Measurements from ENCODE around the gene ANAPC2. TPM values are rescaled to one million over a fixed set of nuclear protein-coding genes. Genes with fewer than 3 reads are reported as not detected.

ANAPC2 gene
- total and polyA plus RNA-seq, 10 donors: 27.8 to 93.0 (median 55.3) TPM

GRCh38 chr9:137235424-137236237, 47.3 kb upstream of the ANAPC2 start:
- 64 to 76% (median 71%) methylated on average over 17 to 35 of the region's 35 CpGs for WGBS, 5 donors
- intact Hi-C loops (cut with DNase I; ENCODE audit: low total_unique reads): no loop called here
- Histone ChIP-seq H3K9me3 (no peaks in the 10 kb centered on the region), H3K27ac (no peak overlapping the region), H3K4me1 (peaks cover 18 to 67% (median 56%) of the 10 kb centered on the region in 6 donors), H3K4me3 (peak overlapping the region in 1 of 8 donors; percentile 55), H3K36me3 (no peaks in the 10 kb centered on the region), H3K27me3 (replicated peaks in 1 of 7) (peaks cover 0 to 54% (median 23%) of the 10 kb centered on the region in 7 donors)
- DNase-seq: no peak
- peak in 1 of 3 donors; percentile 20 for TF ChIP-seq POLR2AphosphoS5 (IDR thresholded peaks at IDR 0.05)
- TF ChIP-seq, protein P1, sequence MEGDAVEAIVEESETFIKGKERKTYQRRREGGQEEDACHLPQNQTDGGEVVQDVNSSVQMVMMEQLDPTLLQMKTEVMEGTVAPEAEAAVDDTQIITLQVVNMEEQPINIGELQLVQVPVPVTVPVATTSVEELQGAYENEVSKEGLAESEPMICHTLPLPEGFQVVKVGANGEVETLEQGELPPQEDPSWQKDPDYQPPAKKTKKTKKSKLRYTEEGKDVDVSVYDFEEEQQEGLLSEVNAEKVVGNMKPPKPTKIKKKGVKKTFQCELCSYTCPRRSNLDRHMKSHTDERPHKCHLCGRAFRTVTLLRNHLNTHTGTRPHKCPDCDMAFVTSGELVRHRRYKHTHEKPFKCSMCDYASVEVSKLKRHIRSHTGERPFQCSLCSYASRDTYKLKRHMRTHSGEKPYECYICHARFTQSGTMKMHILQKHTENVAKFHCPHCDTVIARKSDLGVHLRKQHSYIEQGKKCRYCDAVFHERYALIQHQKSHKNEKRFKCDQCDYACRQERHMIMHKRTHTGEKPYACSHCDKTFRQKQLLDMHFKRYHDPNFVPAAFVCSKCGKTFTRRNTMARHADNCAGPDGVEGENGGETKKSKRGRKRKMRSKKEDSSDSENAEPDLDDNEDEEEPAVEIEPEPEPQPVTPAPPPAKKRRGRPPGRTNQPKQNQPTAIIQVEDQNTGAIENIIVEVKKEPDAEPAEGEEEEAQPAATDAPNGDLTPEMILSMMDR (IDR thresholded peaks at IDR 0.05 in 8 of 11, conservative IDR thresholded peaks at IDR 0.05 in 3 of 11): no peak

DNA sequence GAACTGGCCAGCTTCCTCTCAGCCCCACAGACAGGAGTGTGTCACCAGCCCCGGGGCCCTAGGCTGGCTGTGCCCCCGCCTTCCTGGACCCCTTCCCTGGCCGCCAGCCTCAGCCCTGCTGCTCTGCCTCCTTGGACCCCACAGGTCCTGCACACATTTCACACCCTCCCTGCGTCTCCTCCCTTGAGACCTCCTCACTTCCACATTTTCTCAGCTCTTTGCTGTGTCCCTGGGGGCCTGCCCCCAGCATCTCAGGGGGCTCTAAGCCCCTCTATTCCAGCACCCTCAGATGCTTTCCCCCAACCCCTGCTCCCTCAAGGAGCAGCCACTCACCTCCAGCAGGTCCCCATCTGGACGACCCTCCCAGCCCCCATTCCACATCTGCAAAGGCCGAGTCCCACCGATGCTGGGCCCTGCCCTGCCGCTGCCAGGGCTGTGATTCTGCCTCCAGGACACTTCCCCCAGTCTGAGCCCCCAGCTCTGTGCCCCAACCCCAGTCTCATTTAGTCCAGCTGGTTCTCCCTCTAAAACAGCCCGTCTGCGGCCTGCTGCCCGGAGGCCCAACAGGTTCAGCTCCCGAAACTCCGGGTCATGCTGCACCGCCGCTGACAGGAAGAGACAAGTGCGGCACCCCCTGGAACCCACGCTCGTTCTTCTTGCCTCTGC, 46.5 kb upstream of the ANAPC2 start:
- intact Hi-C loops (cut with DNase I; ENCODE audit: low total_unique reads): no loop called here
- Histone ChIP-seq H3K9me3 (no peaks in the 10 kb centered on the region), H3K27ac (no peak overlapping the region), H3K27me3 (replicated peaks in 1 of 7) (peaks cover 0 to 61% (median 25%) of the 10 kb centered on the region in 7 donors), H3K4me3 (no peak overlapping the region), H3K36me3 (no peaks in the 10 kb centered on the region), H3K4me1 (peaks cover 15 to 60% (median 51%) of the 10 kb centered on the region in 6 donors)
- DNase-seq: no peak
- TF ChIP-seq POLR2AphosphoS5 (IDR thresholded peaks at IDR 0.05) (no peak), POLR2A (IDR thresholded peaks at IDR 0.05) (no peak)
- TF ChIP-seq, protein P1 (IDR thresholded peaks at IDR 0.05 in 8 of 11, conservative IDR thresholded peaks at IDR 0.05 in 3 of 11): no peak
- WGBS, 5 donors: 65 to 76% (median 68%) methylated on average over 16 to 18 of the region's 18 CpGs

GRCh38 chr9:137234055-137234697, 45.8 kb upstream of the ANAPC2 start:
- H3K4me3 ChIP-seq: no peak overlapping the region
- intact Hi-C loops (cut with DNase I; ENCODE audit: low total_unique reads): no loop called here
- H3K9me3 ChIP-seq: no peaks in the 10 kb centered on the region
- peaks cover 0 to 68% (median 32%) of the 10 kb centered on the region in 7 donors for H3K27me3 ChIP-seq (replicated peaks in 1 of 7)
- DNase-seq: no peak
- WGBS, 5 donors: 60 to 77% (median 70%) methylated on average over 17 to 40 of the region's 40 CpGs
- TF ChIP-seq POLR2A (IDR thresholded peaks at IDR 0.05) (no peak), POLR2AphosphoS5 (IDR thresholded peaks at IDR 0.05) (peak in 1 of 3 donors; percentile 35)
- H3K27ac ChIP-seq: no peak overlapping the region
- no peaks in the 10 kb centered on the region for H3K36me3 ChIP-seq
- peaks cover 11 to 53% (median 44%) of the 10 kb centered on the region in 6 donors for H3K4me1 ChIP-seq

GRCh38 chr9:137233143-137233980, 45.0 kb upstream of the ANAPC2 start:
- DNase-seq: no peak
- peaks cover 0 to 76% (median 41%) of the 10 kb centered on the region in 7 donors for H3K27me3 ChIP-seq (replicated peaks in 1 of 7)
- intact Hi-C loops (cut with DNase I; ENCODE audit: low total_unique reads): no loop called here
- peaks cover 11 to 44% (median 36%) of the 10 kb centered on the region in 6 donors for H3K4me1 ChIP-seq
- no peak overlapping the region for H3K27ac ChIP-seq
- TF ChIP-seq POLR2A (IDR thresholded peaks at IDR 0.05) (no peak), POLR2AphosphoS5 (IDR thresholded peaks at IDR 0.05) (no peak)
- TF ChIP-seq, protein P1 (IDR thresholded peaks at IDR 0.05 in 8 of 11, conservative IDR thresholded peaks at IDR 0.05 in 3 of 11): no peak
- H3K36me3 ChIP-seq: no peaks in the 10 kb centered on the region
- H3K9me3 ChIP-seq: no peaks in the 10 kb centered on the region
- 83 to 89% (median 84%) methylated on average over 23 to 40 of the region's 40 CpGs for WGBS, 5 donors
- no peak overlapping the region for H3K4me3 ChIP-seq

Data from spleen (tissue), 11 donors.